HEK293 (cell line): Measurements from ENCODE around the gene RGS7.

ENCODE experiments used
- CTCF ChIP-seq: fragments of 450-650 bp; formaldehyde crosslinking; IDR thresholded peaks from 2 replicates; pipeline ENCODE4 v1.5.1; 2016; ENCODE audit warnings: missing biosample characterization, missing genetic modification characterization
- ZNF707 ChIP-seq: fragments of 450-650 bp; formaldehyde crosslinking; IDR thresholded peaks from 2 replicates; pipeline ENCODE4 v1.5.1; 2016; ENCODE audit warnings: missing biosample characterization, missing genetic modification characterization

- TF ChIP-seq CTCF (tag by site-specific recombination) (no peak), ZNF707 (tag by site-specific recombination) (no peak)
These were observed 473.5 kb downstream of the RGS7 start for GRCh38 chr1:240883490-240883889.
